ENCODE data around the gene ZGPAT.

ZGPAT gene

GRCh38 chr20:63745424-63745805, 37.6 kb downstream of the ZGPAT start:
- DNase-seq: no peak

DNA sequence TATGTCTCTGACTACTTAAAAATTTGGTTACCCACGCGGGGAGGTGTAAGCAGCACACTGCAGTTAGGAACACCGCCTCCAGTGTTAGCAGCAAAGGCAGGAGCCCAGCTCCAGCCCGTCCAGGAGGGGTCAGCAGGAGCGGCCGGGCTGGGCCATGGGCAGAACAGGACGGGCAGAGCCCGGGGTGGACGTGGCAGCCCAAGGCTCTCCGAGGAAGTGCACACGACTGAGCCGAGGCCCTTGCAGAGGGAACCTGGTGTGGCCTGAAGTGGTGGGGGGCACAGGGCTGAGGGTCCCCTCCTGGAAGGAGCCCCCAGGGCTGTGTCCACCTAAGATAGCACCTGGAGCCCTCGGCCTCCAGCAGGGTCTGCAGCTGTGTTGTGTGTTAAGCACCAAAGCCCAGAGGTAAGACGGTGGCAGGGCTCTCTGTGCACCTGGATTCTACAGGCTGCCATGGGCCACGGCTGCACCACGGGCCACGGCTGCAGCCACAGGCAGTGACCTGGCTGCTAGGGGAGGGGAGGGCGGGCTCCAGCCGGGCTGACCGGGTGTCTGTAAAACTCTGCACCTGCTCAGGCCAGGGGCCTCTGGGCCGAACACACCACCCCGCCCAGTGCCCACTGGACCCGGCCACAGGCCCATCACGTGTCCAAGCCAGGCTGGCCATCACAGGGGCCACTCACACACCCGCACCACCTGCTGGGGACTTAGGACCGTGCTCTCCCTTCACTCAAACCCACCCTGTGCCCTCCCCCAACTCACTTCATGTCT, 38.3 kb downstream of the ZGPAT start:
- no peak for DNase-seq

GRCh38 chr20:63746751-63747315, 39.0 kb downstream of the ZGPAT start:
- DNase-seq: no peak

DNA sequence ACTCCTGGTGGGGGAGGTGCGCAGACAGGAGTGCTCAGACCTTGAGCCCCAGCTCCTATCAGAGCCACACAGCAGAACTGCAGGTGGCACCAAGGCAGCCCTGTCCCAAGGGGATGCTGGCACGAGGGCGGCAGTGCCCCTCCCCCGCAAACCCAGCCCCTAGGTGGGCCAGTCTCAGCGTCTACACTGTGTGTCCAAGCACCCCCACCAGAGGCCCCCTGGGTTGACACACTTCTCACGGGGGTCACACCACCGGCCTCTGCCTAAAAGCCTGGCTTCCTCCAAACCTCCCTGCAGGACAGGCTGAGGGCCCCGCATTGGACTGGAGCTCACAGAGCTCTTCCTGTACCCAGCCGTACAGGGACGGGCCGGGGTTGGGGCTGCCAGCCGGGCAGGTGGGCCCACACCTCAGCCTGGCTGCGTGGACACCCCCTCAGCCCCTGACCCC, 39.8 kb downstream of the ZGPAT start:
- DNase-seq: no peak

DNA sequence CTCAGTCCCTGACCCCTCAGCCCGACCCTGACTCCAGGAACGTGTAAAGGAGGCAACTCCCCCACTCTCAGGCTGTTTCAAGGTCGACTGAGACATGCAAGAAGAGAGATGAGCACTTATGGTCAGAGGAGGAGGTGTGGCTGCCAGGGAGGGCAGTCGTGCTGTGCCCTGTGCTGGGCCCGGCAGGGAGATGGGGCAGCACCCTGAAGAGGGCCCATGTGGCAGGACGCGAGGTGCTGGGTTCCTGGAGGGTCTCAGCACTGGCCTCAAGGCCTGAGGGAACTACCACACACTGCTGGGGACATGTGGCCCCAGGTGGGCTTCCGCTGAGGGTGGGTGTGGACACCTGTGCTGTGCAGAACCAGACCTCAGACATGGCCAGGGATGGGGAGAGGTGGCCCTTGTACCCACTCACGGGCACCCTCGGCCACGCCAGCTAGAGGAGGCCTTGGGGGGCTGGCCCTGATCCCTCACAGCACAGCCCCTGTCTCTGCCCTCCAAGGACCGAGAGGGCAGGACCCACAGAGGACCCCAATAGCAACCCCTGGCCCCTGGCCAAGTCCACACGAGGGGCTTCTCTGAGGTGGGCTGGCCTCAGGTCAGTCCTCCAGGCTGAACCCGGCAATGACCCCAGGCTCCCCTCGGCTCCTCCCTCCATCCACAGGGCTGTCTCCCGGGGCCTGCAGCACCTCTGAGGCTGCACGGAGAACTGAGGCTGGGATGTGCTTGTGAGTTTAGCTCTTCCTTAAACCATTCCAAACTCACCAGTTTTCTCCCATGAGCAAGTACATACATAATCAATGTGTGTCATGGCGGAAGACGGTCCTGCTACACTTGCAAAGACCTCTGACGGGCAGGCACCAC, 40.5 kb downstream of the ZGPAT start:
- no peak for DNase-seq

GRCh38 chr20:63748934-63749270, 41.1 kb downstream of the ZGPAT start:
- DNase-seq: no peak

- no peak for DNase-seq
Observed at GRCh38 chr20:63749597-63750508, 42.0 kb downstream of the ZGPAT start.

GRCh38 chr20:63750807-63751470, 43.1 kb downstream of the ZGPAT start:
- DNase-seq: peak; percentile 66

GRCh38 chr20:63751471-63752271, 43.8 kb downstream of the ZGPAT start:
- peak; percentile 48 for DNase-seq

- no peak for DNase-seq
Observed at GRCh38 chr20:63752411-63753101, 44.7 kb downstream of the ZGPAT start.

DNA sequence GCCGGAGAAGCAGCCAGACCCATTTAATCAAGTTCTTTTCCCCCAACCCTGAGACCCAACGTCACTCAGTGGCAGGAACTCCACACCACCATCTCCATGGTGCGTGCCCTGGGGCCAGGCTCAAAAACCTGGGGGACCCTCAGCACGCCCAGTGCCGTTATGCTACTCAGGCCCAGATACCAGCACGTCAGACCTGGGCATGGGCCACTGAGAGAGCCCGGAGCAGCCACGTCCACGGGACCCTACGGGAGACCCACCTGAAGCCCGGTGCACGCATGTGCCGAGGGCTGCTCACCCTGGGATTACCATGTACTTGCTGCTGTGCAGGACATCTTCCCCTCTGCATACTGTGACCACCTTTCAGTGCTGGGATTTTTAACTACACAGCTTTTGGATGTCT, 45.5 kb downstream of the ZGPAT start:
- DNase-seq: no peak

GRCh38 chr20:63754008-63754407, 46.2 kb downstream of the ZGPAT start:
- no peak for DNase-seq

GRCh38 chr20:63755933-63756647, 48.3 kb downstream of the ZGPAT start:
- DNase-seq: no peak

- no peak for DNase-seq
Observed at GRCh38 chr20:63756648-63756991, 48.8 kb downstream of the ZGPAT start.

DNA sequence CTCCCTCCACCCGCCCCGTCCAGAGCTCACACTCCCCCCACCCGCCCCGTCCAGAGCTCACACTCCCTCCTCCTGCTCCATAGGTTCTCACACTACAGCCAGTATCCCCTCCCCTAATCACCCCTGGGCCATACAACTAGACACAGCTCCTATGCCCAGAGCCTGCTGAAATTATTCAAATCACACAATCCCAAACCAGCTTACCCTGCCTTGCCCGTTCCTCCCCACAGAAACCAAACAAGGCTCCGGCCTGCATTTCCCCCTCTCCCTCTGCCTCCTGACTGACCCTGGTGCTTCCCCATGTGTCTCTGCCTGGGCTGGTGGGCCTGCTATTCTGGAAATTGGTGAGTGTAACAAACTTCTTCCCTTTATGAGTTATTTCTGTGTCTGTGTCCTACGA, 50.3 kb downstream of the ZGPAT start:
- DNase-seq: no peak

GRCh38 chr20:63759377-63759901, 51.6 kb downstream of the ZGPAT start:
- DNase-seq: no peak

DNA sequence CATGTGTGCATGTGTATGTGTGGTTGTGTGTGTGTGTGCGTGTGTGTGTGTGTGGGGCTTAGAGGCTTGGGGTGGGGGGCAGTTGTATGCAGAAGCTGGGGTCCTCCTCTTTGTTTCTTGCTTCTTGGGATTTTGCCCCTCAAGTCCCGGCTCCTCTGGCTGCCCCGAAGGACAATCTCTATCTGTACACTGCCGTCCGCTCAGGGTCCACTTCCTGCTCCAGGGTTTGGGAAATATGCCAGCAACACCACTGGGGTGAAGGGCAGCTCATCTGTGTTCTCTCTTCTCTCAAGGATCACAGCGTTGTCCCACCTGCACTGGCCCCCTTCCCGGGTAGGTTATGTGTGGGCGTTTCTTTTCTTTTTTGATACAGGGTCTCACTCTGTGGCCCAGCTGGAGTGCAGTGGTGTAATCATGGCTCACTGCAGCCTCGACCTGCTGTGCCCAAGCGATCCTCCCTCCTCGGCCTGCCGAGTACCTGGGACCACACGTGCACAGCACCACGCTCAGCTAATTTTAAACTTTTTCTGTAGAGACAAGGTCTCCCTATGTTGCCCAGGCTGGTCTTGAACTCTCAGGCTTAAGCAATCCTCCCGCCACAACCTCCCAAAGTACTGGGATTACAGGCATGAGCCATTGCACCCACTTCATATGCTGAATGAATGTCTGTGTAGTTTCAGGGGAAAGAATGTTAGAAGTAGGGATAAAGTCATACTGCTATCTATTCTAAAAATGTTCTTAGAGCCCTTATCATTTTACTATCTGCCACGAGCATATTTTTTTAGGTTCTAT, 57.4 kb downstream of the ZGPAT start:
- no peak for DNase-seq

- no peak for DNase-seq
Observed at GRCh38 chr20:63765902-63766301, 58.1 kb downstream of the ZGPAT start.

Data from stimulated activated CD4-positive, alpha-beta T cell treated with anti-CD3 and anti-CD28 coated beads, Interleukin-15, amount 100 ng/mL, for 24 hours (primary cell).